ENCODE results near the gene PROCA1. TPM values are rescaled to one million over a fixed set of nuclear protein-coding genes. Genes with fewer than 3 reads are reported as not detected.

The PROCA1 gene, protein sequence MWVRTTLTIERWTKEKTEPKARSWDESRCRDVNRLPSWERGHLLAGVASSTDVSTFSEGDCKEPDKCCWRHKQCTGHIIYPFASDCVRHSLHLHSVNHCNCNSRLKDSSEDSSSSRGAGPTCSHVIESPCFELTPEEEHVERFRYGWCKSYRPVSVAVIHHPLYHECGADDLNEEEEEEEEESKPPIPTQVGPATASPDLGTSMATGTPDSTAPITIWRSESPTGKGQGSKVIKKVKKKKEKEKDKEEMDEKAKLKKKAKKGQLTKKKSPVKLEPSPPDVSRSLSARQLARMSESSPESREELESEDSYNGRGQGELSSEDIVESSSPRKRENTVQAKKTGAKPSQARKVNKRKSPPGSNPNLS
- total RNA-seq, result 0.36 and 0.88 TPM in 2 replicates

- no peak for TF ChIP-seq CTCF (IDR thresholded peaks at IDR 0.05; ENCODE audit: extremely low read depth, low read depth, low read length)
- Histone ChIP-seq H3K27ac (ENCODE audit: low read depth, low read length) (peak within 1 kb of the TSS; percentile 76), H3K79me2 (ENCODE audit: insufficient read depth, low read length) (peaks cover 19% of the 10 kb centered on the region), H2AFZ (ENCODE audit: low read length) (peak within 1 kb of the TSS; percentile 69), H3K4me3 (ENCODE audit: insufficient read depth, low read length) (peak within 1 kb of the TSS; percentile 77), H4K20me1 (ENCODE audit: insufficient read depth, low read length) (peaks cover 28% of the 10 kb centered on the region), H3K4me1 (ENCODE audit: insufficient read depth, low read length) (peaks cover 32% of the 10 kb centered on the region), H3K36me3 (ENCODE audit: insufficient read depth, low read length) (peaks cover 35% of the 10 kb centered on the region), H3K4me2 (ENCODE audit: insufficient read depth, low read length) (peak within 1 kb of the TSS; percentile 93), H3K27me3 (ENCODE audit: insufficient read depth, low read length) (no peaks in the 10 kb centered on the region), H3K9me3 (ENCODE audit: low read depth, low read length) (no peaks in the 10 kb centered on the region)
- peak; percentile 86 for DNase-seq (ENCODE audit: insufficient read length, low spot score, missing footprints)
Measured at GRCh38 chr17:28711723-28712031, at the start of gene PROCA1. Gene PROCA1, minus strand, starts transcription at chr17:28711888. Its CDS starts 228 bp downstream, at chr17:28711660.

DNA sequence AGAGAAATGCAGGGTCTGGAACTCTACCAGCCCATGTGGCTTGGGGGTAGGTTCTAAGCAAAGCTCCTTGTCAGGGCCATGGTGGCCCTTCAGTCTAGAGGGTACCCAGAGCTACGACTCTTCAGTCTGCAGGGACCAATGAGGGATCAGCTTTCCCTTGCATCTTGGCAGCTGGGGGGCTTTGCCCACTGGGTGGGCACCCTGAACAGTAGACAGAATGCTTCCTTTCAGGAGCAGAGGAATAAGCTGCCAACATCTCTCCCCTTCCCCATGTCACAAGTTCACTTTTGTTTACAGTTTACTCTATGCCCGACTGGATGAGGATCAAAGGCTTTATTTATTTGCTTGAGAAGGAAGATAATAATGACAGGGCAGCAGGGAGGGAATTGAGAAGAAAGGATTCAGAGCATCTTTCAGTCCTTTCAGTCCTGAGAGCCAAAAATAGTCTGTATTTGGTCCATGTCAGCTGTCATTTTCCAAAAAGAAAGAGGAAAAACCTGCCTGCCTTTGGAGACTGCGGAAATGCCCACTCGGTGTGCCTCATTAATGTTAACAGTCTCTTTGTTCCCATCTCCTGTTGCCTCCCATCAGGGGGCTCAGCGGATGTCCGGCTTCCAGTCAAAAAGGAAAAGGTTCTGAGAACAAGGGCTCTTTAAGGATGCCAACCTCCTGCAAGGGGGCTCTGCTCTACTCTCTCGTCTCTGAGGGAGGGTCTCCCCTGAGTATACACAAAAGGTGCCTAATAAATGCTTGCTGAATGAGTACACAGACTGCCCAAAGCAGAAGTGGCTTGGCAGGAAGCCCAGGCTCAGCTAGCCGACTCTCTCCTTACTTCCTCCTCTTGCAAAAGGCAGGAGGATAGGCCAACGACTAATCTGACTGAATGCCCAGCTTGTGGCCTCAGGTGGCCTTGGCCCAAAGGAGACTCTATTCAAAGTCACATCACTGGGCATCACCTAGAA lies 49.2 kb upstream of the PROCA1 start:
- H3K27ac ChIP-seq (ENCODE audit: low read depth, low read length), result no peak overlapping the region
- H3K4me1 ChIP-seq (ENCODE audit: insufficient read depth, low read length), result peaks cover 5% of the 10 kb centered on the region
- DNase-seq (ENCODE audit: insufficient read length, low spot score, missing footprints), result peak; percentile 71
- peaks cover 30% of the 10 kb centered on the region for H4K20me1 ChIP-seq (ENCODE audit: insufficient read depth, low read length)
- no peak overlapping the region for H3K4me2 ChIP-seq (ENCODE audit: insufficient read depth, low read length)
- H3K9me3 ChIP-seq (ENCODE audit: low read depth, low read length), result no peaks in the 10 kb centered on the region
- no peak overlapping the region for H2AFZ ChIP-seq (ENCODE audit: low read length)
- no peak for TF ChIP-seq CTCF (IDR thresholded peaks at IDR 0.05; ENCODE audit: extremely low read depth, low read depth, low read length)
- no peak overlapping the region for H3K4me3 ChIP-seq (ENCODE audit: insufficient read depth, low read length)
- H3K36me3 ChIP-seq (ENCODE audit: insufficient read depth, low read length), result peaks cover 40% of the 10 kb centered on the region
- no peaks in the 10 kb centered on the region for H3K27me3 ChIP-seq (ENCODE audit: insufficient read depth, low read length)
- peaks cover 8% of the 10 kb centered on the region for H3K79me2 ChIP-seq (ENCODE audit: insufficient read depth, low read length)

DNA sequence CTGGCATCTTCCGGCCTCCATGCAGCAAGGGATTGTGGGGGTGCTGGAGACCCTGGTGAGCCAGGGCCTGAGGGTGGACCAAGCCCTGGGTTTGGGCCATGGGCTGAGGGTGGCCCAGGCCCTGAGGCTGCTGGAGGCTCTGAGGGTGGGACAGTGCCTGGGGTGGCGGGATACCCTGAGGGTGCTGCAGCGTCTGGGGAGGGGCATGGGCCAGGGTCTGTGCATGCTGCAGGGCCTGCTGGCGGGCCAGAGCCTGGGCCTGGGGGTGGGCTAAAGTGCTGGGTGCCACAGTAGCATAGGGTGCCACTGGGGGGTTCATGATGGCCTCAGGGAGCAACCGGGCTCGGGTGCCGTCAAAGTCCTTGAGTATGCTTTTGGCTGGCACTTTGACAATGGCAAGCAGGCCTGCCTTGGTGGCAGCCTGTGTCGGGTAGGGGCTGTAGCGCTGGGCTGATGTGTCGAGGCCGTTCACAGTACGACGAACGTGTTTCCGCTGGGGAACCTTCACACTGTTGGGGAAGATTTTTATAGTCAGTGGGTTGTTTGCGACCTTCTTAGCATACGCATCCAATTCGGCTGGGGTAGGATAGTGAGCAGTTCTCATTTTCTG lies 47.7 kb upstream of the PROCA1 start:
- no peak overlapping the region for H3K4me2 ChIP-seq (ENCODE audit: insufficient read depth, low read length)
- H4K20me1 ChIP-seq (ENCODE audit: insufficient read depth, low read length), result peaks cover 31% of the 10 kb centered on the region
- no peak overlapping the region for H3K27ac ChIP-seq (ENCODE audit: low read depth, low read length)
- peaks cover 37% of the 10 kb centered on the region for H3K36me3 ChIP-seq (ENCODE audit: insufficient read depth, low read length)
- H3K9me3 ChIP-seq (ENCODE audit: low read depth, low read length), result no peaks in the 10 kb centered on the region
- H3K79me2 ChIP-seq (ENCODE audit: insufficient read depth, low read length), result peaks cover 8% of the 10 kb centered on the region
- DNase-seq (ENCODE audit: insufficient read length, low spot score, missing footprints), result peak; percentile 42
- no peak overlapping the region for H3K4me3 ChIP-seq (ENCODE audit: insufficient read depth, low read length)
- peaks cover 9% of the 10 kb centered on the region for H3K4me1 ChIP-seq (ENCODE audit: insufficient read depth, low read length)
- H3K27me3 ChIP-seq (ENCODE audit: insufficient read depth, low read length), result no peaks in the 10 kb centered on the region
- no peak overlapping the region for H2AFZ ChIP-seq (ENCODE audit: low read length)
- no peak for TF ChIP-seq CTCF (IDR thresholded peaks at IDR 0.05; ENCODE audit: extremely low read depth, low read depth, low read length)

Data from osteoblast (primary cell).